Measurements from ENCODE around the gene HACD4.

HACD4 gene, protein sequence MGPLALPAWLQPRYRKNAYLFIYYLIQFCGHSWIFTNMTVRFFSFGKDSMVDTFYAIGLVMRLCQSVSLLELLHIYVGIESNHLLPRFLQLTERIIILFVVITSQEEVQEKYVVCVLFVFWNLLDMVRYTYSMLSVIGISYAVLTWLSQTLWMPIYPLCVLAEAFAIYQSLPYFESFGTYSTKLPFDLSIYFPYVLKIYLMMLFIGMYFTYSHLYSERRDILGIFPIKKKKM

GRCh38 chr9:21031091-21031807 is at the start of gene HACD4:
TSS of gene HACD4 (minus strand) at chr9:21031640. CDS start at chr9:21031590, 50 bp downstream.
- Mint-ChIP-seq H3K27ac (peak within 1 kb of the TSS; percentile 75), H3K9me3 (no peaks in the 10 kb centered on the region), H3K27me3 (no peaks in the 10 kb centered on the region), H3K4me1 (peaks cover 33% of the 10 kb centered on the region), H3K4me3 (no peak within 1 kb of the TSS), H3K36me3 (peaks cover 25% of the 10 kb centered on the region)
- CTCF ChIA-PET, result interaction anchor here (0.9 to 2.5 kb wide), 6 partner anchors 9 to 1064 kb away, joined by 3 to 9 read pairs (median 3); no protein-coding TSS in a partner anchor
- DNase-seq, result peak; percentile 81

- CTCF ChIA-PET, result interaction anchor here (1.0 to 1.5 kb wide), 2 partner anchors 30 to 140 kb away, joined by 3 to 9 read pairs; no protein-coding TSS in a partner anchor
- no peak for DNase-seq
- Mint-ChIP-seq H3K4me1 (peaks cover 37% of the 10 kb centered on the region), H3K4me3 (no peak overlapping the region), H3K27me3 (peaks cover 4% of the 10 kb centered on the region), H3K9me3 (no peaks in the 10 kb centered on the region), H3K36me3 (no peaks in the 10 kb centered on the region), H3K27ac (no peak overlapping the region)
These were observed 49.4 kb upstream of the HACD4 start for GRCh38 chr9:21080793-21081192.

GRCh38 chr9:21078702-21079101 is 47.3 kb upstream of the HACD4 start:
- H3K4me3 Mint-ChIP-seq, result no peak overlapping the region
- H3K36me3 Mint-ChIP-seq, result no peaks in the 10 kb centered on the region
- DNase-seq, result no peak
- H3K27me3 Mint-ChIP-seq, result peaks cover 14% of the 10 kb centered on the region
- CTCF ChIA-PET, result interaction anchor here (0.6 to 2.8 kb wide), 21 partner anchors 9 to 1152 kb away, joined by 3 to 54 read pairs (median 5); partner anchors contain the start of gene MLLT3
- H3K27ac Mint-ChIP-seq, result no peak overlapping the region
- peaks cover 37% of the 10 kb centered on the region for H3K4me1 Mint-ChIP-seq
- H3K9me3 Mint-ChIP-seq, result no peaks in the 10 kb centered on the region

DNA sequence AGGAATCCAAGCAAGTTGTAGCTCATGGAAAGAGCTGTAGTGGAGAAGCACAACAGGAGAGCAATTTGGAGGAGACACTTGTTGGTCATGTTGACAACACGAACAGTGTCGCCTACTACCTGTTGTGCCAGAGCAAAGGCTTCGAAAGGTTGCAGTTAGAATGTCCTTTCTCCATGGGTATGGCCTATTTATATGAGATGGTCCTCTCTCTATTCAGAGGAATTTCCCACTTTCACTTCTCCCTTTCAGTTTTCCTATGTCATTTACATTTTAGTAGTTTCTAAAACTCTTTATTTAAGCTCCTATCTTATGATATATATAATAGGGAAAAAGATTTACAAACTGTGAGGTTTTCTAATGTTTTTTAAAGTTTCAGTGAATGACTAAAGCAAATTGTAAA is 46.3 kb upstream of the HACD4 start, which contains the start of gene IFNB1:
Gene IFNB1, minus strand, starts transcription at position 162 of the 400 bp plus-strand sequence. Its CDS starts 73 bp downstream, at position 89.
- CTCF ChIA-PET, result interaction anchor here (0.6 to 2.8 kb wide), 10 partner anchors 26 to 1151 kb away, joined by 3 to 54 read pairs (median 4); no protein-coding TSS in a partner anchor
- Mint-ChIP-seq H3K4me3 (no peak within 1 kb of the TSS), H3K36me3 (no peaks in the 10 kb centered on the region), H3K9me3 (no peaks in the 10 kb centered on the region), H3K4me1 (peaks cover 33% of the 10 kb centered on the region), H3K27ac (no peak within 1 kb of the TSS), H3K27me3 (peaks cover 14% of the 10 kb centered on the region)
- no peak for DNase-seq

DNA sequence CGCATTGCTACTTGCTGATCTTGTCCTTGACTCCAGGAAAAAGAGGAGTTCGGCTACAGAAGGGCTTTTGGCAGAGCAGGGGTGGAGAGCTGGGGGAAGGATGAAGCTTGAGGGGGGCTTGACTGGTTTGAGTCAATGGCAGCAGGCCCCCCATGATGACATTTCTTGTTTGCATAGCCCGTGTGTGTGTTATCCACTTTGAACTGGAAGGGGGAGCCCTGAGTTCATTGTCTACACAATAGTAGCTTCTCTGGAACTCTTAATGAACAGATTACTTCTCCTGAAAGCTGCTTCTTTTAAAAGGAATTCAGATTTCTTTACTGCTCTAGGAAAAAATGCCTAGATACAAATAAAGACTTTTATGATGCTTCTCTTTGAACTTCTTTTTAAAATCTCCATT is 44.0 kb upstream of the HACD4 start:
- H3K4me3 Mint-ChIP-seq, result no peak overlapping the region
- H3K27me3 Mint-ChIP-seq, result peaks cover 14% of the 10 kb centered on the region
- H3K4me1 Mint-ChIP-seq, result peaks cover 12% of the 10 kb centered on the region
- H3K9me3 Mint-ChIP-seq, result no peaks in the 10 kb centered on the region
- no peak for DNase-seq
- no peak overlapping the region for H3K27ac Mint-ChIP-seq
- CTCF ChIA-PET, result interaction anchor here (0.6 to 3.1 kb wide), 4 partner anchors 10 to 50 kb away, joined by 3 to 25 read pairs (median 3); no protein-coding TSS in a partner anchor
- H3K36me3 Mint-ChIP-seq, result no peaks in the 10 kb centered on the region

- no peaks in the 10 kb centered on the region for H3K36me3 Mint-ChIP-seq
- H3K4me3 Mint-ChIP-seq, result no peak overlapping the region
- CTCF ChIA-PET, result interaction anchor here (1.9 kb wide), 1 partner anchor 8 kb away, joined by 4 read pairs; no protein-coding TSS in a partner anchor
- no peak overlapping the region for H3K27ac Mint-ChIP-seq
- peaks cover 10% of the 10 kb centered on the region for H3K27me3 Mint-ChIP-seq
- no peaks in the 10 kb centered on the region for H3K4me1 Mint-ChIP-seq
- H3K9me3 Mint-ChIP-seq, result no peaks in the 10 kb centered on the region
- no peak for DNase-seq
These were observed 39.5 kb upstream of the HACD4 start for GRCh38 chr9:21070906-21071305.

DNA sequence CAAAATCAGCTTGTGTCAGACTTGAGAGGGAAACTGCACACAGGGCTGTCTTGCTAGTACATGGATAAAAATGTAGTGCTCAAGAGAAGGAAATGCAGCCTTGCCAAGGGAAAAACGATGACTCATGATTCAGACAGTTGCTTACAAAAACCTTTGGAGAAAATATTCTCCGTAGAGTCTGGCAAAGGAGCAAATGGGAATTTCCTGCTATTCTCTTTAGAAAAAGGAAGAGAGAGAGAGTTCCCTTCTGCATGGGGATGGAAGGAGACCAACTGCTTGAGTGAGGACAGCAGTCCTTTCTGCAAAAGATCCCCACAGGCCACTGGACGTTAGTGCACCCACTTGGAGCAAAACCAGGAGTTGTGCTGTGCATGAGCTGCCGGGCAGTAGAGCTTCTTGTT is 38.7 kb upstream of the HACD4 start:
- no peak for DNase-seq
- H3K27ac Mint-ChIP-seq, result no peak overlapping the region
- CTCF ChIA-PET, result interaction anchor here (1.3 to 1.9 kb wide), 2 partner anchors 9 to 41 kb away, joined by 3 to 4 read pairs; no protein-coding TSS in a partner anchor
- H3K36me3 Mint-ChIP-seq, result no peaks in the 10 kb centered on the region
- peaks cover 5% of the 10 kb centered on the region for H3K27me3 Mint-ChIP-seq
- no peaks in the 10 kb centered on the region for H3K9me3 Mint-ChIP-seq
- no peaks in the 10 kb centered on the region for H3K4me1 Mint-ChIP-seq
- H3K4me3 Mint-ChIP-seq, result no peak overlapping the region

DNA sequence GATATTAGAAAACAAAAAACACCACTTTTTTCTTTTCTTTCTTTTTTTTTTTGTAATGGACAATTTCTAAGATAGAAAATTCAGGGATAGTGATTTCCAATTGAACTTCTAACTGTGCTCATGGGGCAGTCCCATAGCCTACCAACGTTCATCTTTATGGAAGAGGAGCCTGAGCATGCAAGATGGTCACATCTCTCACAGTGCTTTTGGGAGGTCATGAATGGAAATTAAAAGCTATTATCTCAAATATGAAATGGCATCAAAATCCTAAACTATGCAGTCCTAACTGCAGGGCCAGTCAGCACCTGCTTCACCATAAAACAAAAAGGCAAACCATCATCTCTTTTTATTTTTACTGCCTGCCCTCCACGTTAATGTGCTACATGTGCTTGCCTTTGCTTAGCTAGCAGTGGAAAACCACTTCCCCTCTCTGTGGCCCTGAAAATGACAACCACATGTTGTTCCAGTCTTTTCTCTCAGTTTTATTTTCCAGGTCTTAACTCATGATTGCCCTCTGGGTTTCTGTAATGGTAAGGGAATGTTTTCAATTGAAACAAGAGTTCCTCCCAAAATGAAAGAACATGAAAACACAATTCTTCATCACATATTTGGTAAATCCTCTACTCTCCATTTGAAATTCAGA is 29.6 kb upstream of the HACD4 start:
- peaks cover 2% of the 10 kb centered on the region for H3K9me3 Mint-ChIP-seq
- DNase-seq, result peak; percentile 42
- H3K36me3 Mint-ChIP-seq, result no peaks in the 10 kb centered on the region
- H3K4me3 Mint-ChIP-seq, result no peak overlapping the region
- H3K27ac Mint-ChIP-seq, result peak overlapping the region; percentile 53
- CTCF ChIA-PET, result interaction anchor here (0.7 to 1.8 kb wide), 3 partner anchors 29 to 177 kb away, joined by 3 read pairs; no protein-coding TSS in a partner anchor
- H3K4me1 Mint-ChIP-seq, result peaks cover 19% of the 10 kb centered on the region
- H3K27me3 Mint-ChIP-seq, result no peaks in the 10 kb centered on the region

- no peak for DNase-seq
- Mint-ChIP-seq H3K4me1 (peaks cover 18% of the 10 kb centered on the region), H3K27me3 (no peaks in the 10 kb centered on the region), H3K27ac (no peak overlapping the region), H3K4me3 (no peak overlapping the region), H3K36me3 (peaks cover 2% of the 10 kb centered on the region), H3K9me3 (peaks cover 2% of the 10 kb centered on the region)
- CTCF ChIA-PET, result interaction anchor here (1.3 kb wide), 1 partner anchor 53 kb away, joined by 3 read pairs; no protein-coding TSS in a partner anchor
These were observed 25.5 kb upstream of the HACD4 start for GRCh38 chr9:21056931-21057330.

GRCh38 chr9:21053851-21054250 is 22.4 kb upstream of the HACD4 start:
- CTCF ChIA-PET, result no interaction called here
- peaks cover 8% of the 10 kb centered on the region for H3K27me3 Mint-ChIP-seq

GRCh38 chr9:21047281-21047691 is 15.8 kb upstream of the HACD4 start:
- Mint-ChIP-seq H3K27ac (no peak overlapping the region), H3K9me3 (no peaks in the 10 kb centered on the region), H3K27me3 (peaks cover 24% of the 10 kb centered on the region), H3K4me3 (no peak overlapping the region), H3K4me1 (peaks cover 6% of the 10 kb centered on the region), H3K36me3 (no peaks in the 10 kb centered on the region)
- DNase-seq, result no peak
- CTCF ChIA-PET, result interaction anchor here (0.7 kb wide), 1 partner anchor 521 kb away, joined by 3 read pairs; no protein-coding TSS in a partner anchor

More at GRCh38 chr9:21053851-21054250, 22.4 kb upstream of the HACD4 start:
- Mint-ChIP-seq H3K4me1 (no peaks in the 10 kb centered on the region), H3K27ac (no peak overlapping the region), H3K36me3 (peaks cover 2% of the 10 kb centered on the region), H3K4me3 (no peak overlapping the region), H3K9me3 (peaks cover 2% of the 10 kb centered on the region)
- no peak for DNase-seq

- CTCF ChIA-PET, result no interaction called here
- H3K9me3 Mint-ChIP-seq, result no peaks in the 10 kb centered on the region
- H3K27me3 Mint-ChIP-seq, result peaks cover 16% of the 10 kb centered on the region
- no peak for DNase-seq
- peaks cover 15% of the 10 kb centered on the region for H3K4me1 Mint-ChIP-seq
- H3K36me3 Mint-ChIP-seq, result peaks cover 4% of the 10 kb centered on the region
- no peak overlapping the region for H3K4me3 Mint-ChIP-seq
- H3K27ac Mint-ChIP-seq, result no peak overlapping the region
These were observed 12.4 kb upstream of the HACD4 start for GRCh38 chr9:21043841-21044240.

DNA sequence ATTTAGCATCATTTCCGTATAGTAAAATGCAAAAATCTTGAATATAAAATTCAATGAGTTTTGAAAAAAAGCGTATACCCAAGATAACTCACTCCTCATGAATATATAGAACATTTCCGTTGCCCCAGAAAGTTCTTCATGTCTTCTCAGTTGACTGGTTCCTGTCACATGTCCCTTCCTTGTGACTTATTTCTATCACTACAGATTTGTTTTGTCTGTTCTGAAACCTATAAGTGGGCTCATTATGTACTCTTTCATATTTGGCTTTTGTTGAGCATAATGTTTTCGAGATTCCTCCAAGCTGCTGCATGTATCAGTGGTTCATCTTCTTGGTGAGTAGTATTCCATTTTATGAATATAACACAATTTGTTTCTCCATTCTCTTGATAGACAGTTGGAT is 11.0 kb upstream of the HACD4 start:
- peaks cover 4% of the 10 kb centered on the region for H3K36me3 Mint-ChIP-seq
- H3K27ac Mint-ChIP-seq, result no peak overlapping the region
- H3K4me1 Mint-ChIP-seq, result peaks cover 15% of the 10 kb centered on the region
- CTCF ChIA-PET, result no interaction called here
- H3K9me3 Mint-ChIP-seq, result no peaks in the 10 kb centered on the region
- DNase-seq, result no peak
- no peak overlapping the region for H3K4me3 Mint-ChIP-seq
- peaks cover 8% of the 10 kb centered on the region for H3K27me3 Mint-ChIP-seq

- Mint-ChIP-seq H3K36me3 (peaks cover 7% of the 10 kb centered on the region), H3K4me3 (no peak overlapping the region), H3K27ac (peak overlapping the region; percentile 58), H3K27me3 (no peaks in the 10 kb centered on the region), H3K4me1 (peaks cover 10% of the 10 kb centered on the region), H3K9me3 (no peaks in the 10 kb centered on the region)
- CTCF ChIA-PET, result interaction anchor here (0.7 kb wide), 1 partner anchor 40 kb away, joined by 4 read pairs; no protein-coding TSS in a partner anchor
- no peak for DNase-seq
These were observed 7.9 kb upstream of the HACD4 start for GRCh38 chr9:21039302-21039701.
